Naive B cell (primary cell): Measurements from ENCODE around the gene OR2A5. TPM values are rescaled to one million over a fixed set of nuclear protein-coding genes. Genes with fewer than 3 reads are reported as not detected.
"Not testable (repeated sequence)": the region's sequence is repeated elsewhere in the genome, so short reads cannot be mapped to it uniquely, and the experiment has no call there.

Source experiments
- ATAC-seq, 2 donors: fragments of 150-1000 bp; cut with Tn5 transposase; 2 replicates each; pipeline ENCODE4 v1.10.0; 2021; ENCODE audit warnings: low read depth in 2 of 2, mild to moderate bottlenecking in 2 of 2, moderate library complexity in 2 of 2
- DNase-seq: peaks from one replicate; pipeline ENCODE4 v3.0.0; 2022
- H3K27ac Mint-ChIP-seq, 6 donors: one replicate each; pipeline ENCODE4 v1.8.0; 2020 to 2022; ENCODE audit warnings: mild to moderate bottlenecking in 6 of 6, mixed read lengths in 6 of 6, moderate library complexity in 5 of 6, inconsistent platforms in 2 of 6
- H3K27me3 Mint-ChIP-seq, 3 donors: one replicate each; pipeline ENCODE4 v1.8.0; 2021 to 2022; ENCODE audit warnings: mixed read lengths in 3 of 3, mild to moderate bottlenecking in 1 of 3
- H3K36me3 Mint-ChIP-seq, 2 donors: one replicate each; pipeline ENCODE4 v1.8.0; 2020 to 2022; ENCODE audit warnings: mixed read lengths in 2 of 2, inconsistent platforms in 1 of 2, mild to moderate bottlenecking in 1 of 2
- H3K4me1 Mint-ChIP-seq, 3 donors: one replicate each; pipeline ENCODE4 v1.8.0; 2020 to 2022; ENCODE audit warnings: mixed read lengths in 3 of 3, inconsistent platforms in 1 of 3, mild to moderate bottlenecking in 1 of 3, moderate library complexity in 1 of 3
- H3K4me3 Mint-ChIP-seq, 8 donors: one replicate each; pipeline ENCODE4 v1.8.0; 2020 to 2022; ENCODE audit warnings: mild to moderate bottlenecking in 8 of 8, mixed read lengths in 8 of 8, moderate library complexity in 8 of 8, inconsistent platforms in 2 of 8
- H3K9me3 Mint-ChIP-seq, 7 donors: one replicate each; pipeline ENCODE4 v1.8.0; 2020 to 2022; ENCODE audit warnings: mixed read lengths in 7 of 7, mild to moderate bottlenecking in 5 of 7, inconsistent platforms in 2 of 7, moderate library complexity in 1 of 7
- polyA plus RNA-seq, 6 donors: library from polyadenylated mRNA; unstranded; fragments of 300-500 nt; fragmentation: Illumina TruSeq; gene quantifications; one replicate each; pipeline ENCODE4 v1.2.3, GENCODE V29; 2021; ENCODE audit warnings: low read depth in 6 of 6

OR2A5 gene, protein sequence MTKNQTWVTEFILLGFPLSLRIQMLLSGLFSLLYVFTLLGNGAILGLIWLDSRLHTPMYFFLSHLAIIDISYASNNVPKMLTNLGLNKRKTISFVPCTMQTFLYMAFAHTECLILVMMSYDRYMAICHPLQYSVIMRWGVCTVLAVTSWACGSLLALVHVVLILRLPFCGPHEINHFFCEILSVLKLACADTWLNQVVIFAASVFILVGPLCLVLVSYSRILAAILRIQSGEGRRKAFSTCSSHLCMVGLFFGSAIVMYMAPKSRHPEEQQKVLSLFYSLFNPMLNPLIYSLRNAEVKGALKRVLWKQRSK
- not detected for polyA plus RNA-seq

- ATAC-seq (no peak), DNase-seq (no peak)
- Mint-ChIP-seq H3K4me3 (no peak within 1 kb of the TSS), H3K27me3 (peaks cover 14 to 27% (median 15%) of the 10 kb centered on the region in 3 donors), H3K9me3 (peaks cover 0 to 4% (median 0%) of the 10 kb centered on the region in 7 donors), H3K4me1 (no peaks in the 10 kb centered on the region), H3K36me3 (no peaks in the 10 kb centered on the region), H3K27ac (no peak within 1 kb of the TSS)
Measured at GRCh38 chr7:144048648-144049047, at the start of gene OR2A5. Gene OR2A5 (plus strand): TSS chr7:144048948. CDS start chr7:144050402, 1,454 bp downstream.

- DNase-seq (no peak), ATAC-seq (no peak)
- Mint-ChIP-seq H3K27ac (no peak within 1 kb of the TSS), H3K4me3 (no peak within 1 kb of the TSS), H3K4me1 (no peaks in the 10 kb centered on the region), H3K36me3 (no peaks in the 10 kb centered on the region), H3K9me3 (peaks cover 0 to 2% (median 0%) of the 10 kb centered on the region in 7 donors), H3K27me3 (peaks cover 6 to 15% (median 8%) of the 10 kb centered on the region in 3 donors)
Measured at GRCh38 chr7:144000020-144000419, 48.7 kb upstream of the OR2A5 start, which contains the start of gene OR6B1. Gene OR6B1 (plus strand): TSS chr7:144000320. CDS start chr7:144003997, 3,677 bp downstream.

GRCh38 chr7:144001543-144001942, 47.2 kb upstream of the OR2A5 start:
- DNase-seq (no peak), ATAC-seq (no peak)
- H3K4me1 Mint-ChIP-seq: no peaks in the 10 kb centered on the region
- H3K4me3 Mint-ChIP-seq: no peak overlapping the region
- H3K9me3 Mint-ChIP-seq: peaks cover 0 to 2% (median 0%) of the 10 kb centered on the region in 7 donors
- no peak overlapping the region for H3K27ac Mint-ChIP-seq
- no peaks in the 10 kb centered on the region for H3K36me3 Mint-ChIP-seq
- H3K27me3 Mint-ChIP-seq: peaks cover 6 to 8% (median 8%) of the 10 kb centered on the region in 3 donors

DNA sequence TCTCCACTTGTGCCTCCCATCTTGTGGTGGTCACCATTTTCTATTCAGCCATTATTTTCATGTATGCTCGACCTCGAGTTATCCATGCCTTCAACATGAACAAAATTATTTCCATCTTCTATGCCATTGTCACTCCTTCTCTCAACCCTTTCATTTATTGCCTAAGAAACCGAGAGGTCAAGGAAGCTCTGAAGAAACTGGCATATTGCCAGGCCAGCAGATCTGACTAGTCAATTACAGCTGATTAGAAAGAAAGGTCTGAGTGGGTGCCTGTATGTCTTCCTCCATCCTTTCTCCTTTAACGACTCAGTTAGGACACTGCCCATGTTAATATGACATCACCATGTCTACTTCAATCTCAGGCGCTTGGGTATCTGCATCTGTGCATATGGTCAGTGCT, 44.0 kb upstream of the OR2A5 start:
- H3K4me3 Mint-ChIP-seq: no peak overlapping the region
- peaks cover 0 to 20% of the 10 kb centered on the region in 2 donors for H3K36me3 Mint-ChIP-seq
- no peaks in the 10 kb centered on the region for H3K4me1 Mint-ChIP-seq
- ATAC-seq: no peak
- peaks cover 5 to 14% (median 8%) of the 10 kb centered on the region in 3 donors for H3K27me3 Mint-ChIP-seq
- H3K27ac Mint-ChIP-seq: no peak overlapping the region
- no peak for DNase-seq
- H3K9me3 Mint-ChIP-seq: peaks cover 3 to 20% (median 14%) of the 10 kb centered on the region in 7 donors

DNA sequence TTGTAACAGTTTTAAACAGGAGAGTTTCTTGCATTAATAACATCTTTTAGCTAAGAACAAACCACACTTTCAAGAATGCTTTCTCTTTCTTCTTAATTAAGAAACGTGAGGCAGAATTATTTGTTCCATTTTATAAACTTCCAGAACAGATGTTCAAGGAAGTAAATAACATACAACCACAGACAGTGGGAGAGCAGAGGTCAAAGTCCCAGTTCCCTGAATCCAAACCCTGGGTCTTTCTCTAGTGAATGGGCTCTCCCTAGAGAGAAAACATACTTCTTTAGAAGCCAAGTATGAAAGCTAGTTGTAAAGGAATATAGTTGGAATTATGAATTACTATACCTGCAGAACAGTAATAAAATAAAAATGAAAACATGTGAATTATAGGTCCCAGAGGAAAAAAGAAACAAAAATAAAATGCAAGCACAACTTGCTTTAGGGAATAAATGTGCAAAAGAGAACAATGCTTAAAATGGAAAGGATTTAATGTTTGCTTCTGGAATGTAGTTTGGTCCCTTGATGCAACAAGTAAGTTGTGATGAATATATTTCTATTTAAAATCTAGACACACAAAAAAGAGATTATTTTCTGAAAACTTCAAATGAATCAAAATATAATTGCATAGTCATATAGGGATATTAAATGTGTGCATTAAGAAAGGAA, 42.6 kb upstream of the OR2A5 start:
- Mint-ChIP-seq H3K9me3 (peaks cover 6 to 33% (median 19%) of the 10 kb centered on the region in 7 donors), H3K4me3 (no peak overlapping the region), H3K36me3 (peaks cover 0 to 26% of the 10 kb centered on the region in 2 donors), H3K27ac (no peak overlapping the region), H3K4me1 (no peaks in the 10 kb centered on the region), H3K27me3 (peaks cover 5 to 15% (median 8%) of the 10 kb centered on the region in 3 donors)
- no peak for DNase-seq
- ATAC-seq: no peak

GRCh38 chr7:144006692-144007042, 42.1 kb upstream of the OR2A5 start:
- H3K4me1 Mint-ChIP-seq: no peaks in the 10 kb centered on the region
- DNase-seq (no peak), ATAC-seq (no peak)
- H3K27ac Mint-ChIP-seq: no peak overlapping the region
- no peak overlapping the region for H3K4me3 Mint-ChIP-seq
- H3K27me3 Mint-ChIP-seq: peaks cover 5 to 18% (median 13%) of the 10 kb centered on the region in 3 donors
- H3K36me3 Mint-ChIP-seq: peaks cover 0 to 26% of the 10 kb centered on the region in 2 donors
- H3K9me3 Mint-ChIP-seq: peaks cover 6 to 33% (median 21%) of the 10 kb centered on the region in 7 donors

- no peaks in the 10 kb centered on the region for H3K4me1 Mint-ChIP-seq
- peaks cover 6 to 33% (median 23%) of the 10 kb centered on the region in 7 donors for H3K9me3 Mint-ChIP-seq
- no peak for ATAC-seq
- peaks cover 0 to 26% of the 10 kb centered on the region in 2 donors for H3K36me3 Mint-ChIP-seq
- H3K4me3 Mint-ChIP-seq: no peak overlapping the region
- peaks cover 5 to 17% (median 14%) of the 10 kb centered on the region in 3 donors for H3K27me3 Mint-ChIP-seq
- no peak for DNase-seq
- H3K27ac Mint-ChIP-seq: no peak overlapping the region
Measured at GRCh38 chr7:144009361-144009760, 39.4 kb upstream of the OR2A5 start.

DNA sequence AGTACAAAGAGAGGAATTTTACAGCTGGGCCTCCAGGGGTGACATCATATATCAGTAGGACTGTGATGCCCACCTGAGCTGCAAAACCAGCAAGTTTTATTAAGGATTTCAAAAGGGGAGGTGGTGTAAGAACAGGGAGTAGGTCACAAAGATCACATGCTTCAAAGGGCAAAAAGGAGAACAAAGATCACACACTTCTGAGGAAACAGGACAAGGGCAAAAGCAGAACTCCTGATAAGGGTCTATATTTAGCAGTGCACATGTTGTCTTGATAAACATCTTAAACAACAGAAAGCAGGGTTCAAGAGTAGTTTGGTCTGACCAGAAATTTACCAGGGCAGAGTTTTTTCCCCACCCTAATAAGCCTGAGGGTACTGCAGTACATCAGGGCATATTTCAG, 38.7 kb upstream of the OR2A5 start:
- not testable (repeated sequence) for ATAC-seq, H3K4me1 Mint-ChIP-seq, DNase-seq, H3K4me3 Mint-ChIP-seq, H3K27ac Mint-ChIP-seq
- Mint-ChIP-seq H3K36me3 (peaks cover 0 to 26% of the 10 kb centered on the region in 2 donors), H3K9me3 (peaks cover 6 to 33% (median 25%) of the 10 kb centered on the region in 7 donors), H3K27me3 (peaks cover 5 to 15% (median 9%) of the 10 kb centered on the region in 3 donors)

DNA sequence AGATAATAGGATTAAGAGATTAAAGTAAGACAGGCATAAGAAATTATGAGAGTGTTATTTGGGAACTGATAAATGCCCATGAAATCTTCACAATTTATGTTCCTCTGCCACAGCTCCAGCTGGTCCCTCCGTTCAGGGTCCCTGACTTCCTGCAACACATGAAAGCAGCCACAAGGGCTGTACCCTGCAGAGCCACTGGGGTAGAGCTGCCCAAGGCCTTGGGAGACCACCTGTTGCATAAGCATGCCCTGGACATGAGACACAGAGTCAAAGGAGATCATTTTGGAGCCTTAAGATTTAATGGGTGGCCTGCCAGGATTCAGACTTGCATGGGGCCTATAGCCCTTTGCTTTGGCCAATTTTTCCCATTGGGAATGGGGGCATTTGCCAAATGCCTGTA, 37.9 kb upstream of the OR2A5 start:
- Mint-ChIP-seq H3K36me3 (peaks cover 0 to 26% of the 10 kb centered on the region in 2 donors), H3K27me3 (peaks cover under 1 to 15% (median 9%) of the 10 kb centered on the region in 3 donors), H3K9me3 (peaks cover 6 to 33% (median 25%) of the 10 kb centered on the region in 7 donors)
- H3K4me3 Mint-ChIP-seq, DNase-seq, H3K4me1 Mint-ChIP-seq, H3K27ac Mint-ChIP-seq, ATAC-seq: not testable (repeated sequence)

- H3K36me3 Mint-ChIP-seq: peaks cover 0 to 26% of the 10 kb centered on the region in 2 donors
Measured at GRCh38 chr7:144011458-144012230, 37.1 kb upstream of the OR2A5 start.

DNA sequence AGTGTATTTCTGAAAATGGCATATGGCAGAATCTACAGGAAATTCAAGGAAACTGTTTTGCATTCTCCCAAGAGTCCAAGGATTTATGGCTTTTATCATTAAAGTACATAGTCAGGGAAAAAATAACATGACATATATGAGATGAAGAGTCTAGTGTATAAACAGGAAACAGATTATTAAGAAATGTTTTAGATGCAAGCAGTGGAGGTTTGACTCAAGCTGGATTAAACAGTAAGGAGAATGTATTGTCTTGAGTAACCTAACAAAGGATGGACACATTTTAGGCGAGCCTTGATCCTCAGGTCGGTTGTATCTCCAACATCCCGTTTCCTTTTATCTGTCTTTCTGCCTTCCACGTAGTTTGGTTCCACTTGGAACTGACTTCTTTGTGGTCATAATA, 30.7 kb upstream of the OR2A5 start:
- ATAC-seq (no peak), DNase-seq (no peak)
- H3K36me3 Mint-ChIP-seq: no peaks in the 10 kb centered on the region
- peaks cover 0 to 3% (median 0%) of the 10 kb centered on the region in 3 donors for H3K27me3 Mint-ChIP-seq
- no peak overlapping the region for H3K27ac Mint-ChIP-seq
- no peaks in the 10 kb centered on the region for H3K4me1 Mint-ChIP-seq
- peaks cover 0 to 9% (median 0%) of the 10 kb centered on the region in 7 donors for H3K9me3 Mint-ChIP-seq
- H3K4me3 Mint-ChIP-seq: no peak overlapping the region

More at GRCh38 chr7:144011458-144012230, 37.1 kb upstream of the OR2A5 start:
- ATAC-seq (no peak), DNase-seq (no peak)
- Mint-ChIP-seq H3K27ac (no peak overlapping the region), H3K4me3 (no peak overlapping the region), H3K4me1 (no peaks in the 10 kb centered on the region), H3K9me3 (peaks cover 6 to 33% (median 25%) of the 10 kb centered on the region in 7 donors), H3K27me3 (peaks cover 0 to 15% (median 9%) of the 10 kb centered on the region in 3 donors)

- no peaks in the 10 kb centered on the region for H3K27me3 Mint-ChIP-seq
- ATAC-seq (no peak), DNase-seq (no peak)
- no peak overlapping the region for H3K27ac Mint-ChIP-seq
- H3K4me3 Mint-ChIP-seq: no peak overlapping the region
- no peaks in the 10 kb centered on the region for H3K4me1 Mint-ChIP-seq
- H3K9me3 Mint-ChIP-seq: peaks cover 0 to 5% (median 0%) of the 10 kb centered on the region in 7 donors
- no peaks in the 10 kb centered on the region for H3K36me3 Mint-ChIP-seq
Measured at GRCh38 chr7:144019457-144019856, 29.3 kb upstream of the OR2A5 start.

DNA sequence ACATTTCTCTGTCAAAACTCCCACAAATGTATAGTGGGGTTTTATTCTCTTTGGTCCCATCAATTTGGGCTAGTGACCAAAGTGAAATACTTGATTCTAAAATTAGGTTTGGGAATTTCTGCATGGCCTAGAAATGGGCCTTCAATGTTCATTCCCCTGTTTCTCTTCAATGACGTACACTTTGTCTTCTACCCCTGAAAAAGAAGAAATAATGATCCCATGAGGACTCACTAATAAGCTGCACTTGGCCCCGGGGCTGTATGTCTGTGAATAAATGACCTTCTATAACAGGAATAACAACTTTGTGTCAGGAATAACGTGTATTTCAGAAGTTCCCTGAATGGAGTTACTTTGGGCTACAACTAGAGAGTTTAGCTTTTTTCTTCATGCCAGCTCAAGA, 28.4 kb upstream of the OR2A5 start:
- no peaks in the 10 kb centered on the region for H3K4me1 Mint-ChIP-seq
- ATAC-seq (no peak), DNase-seq (no peak)
- H3K9me3 Mint-ChIP-seq: no peaks in the 10 kb centered on the region
- H3K36me3 Mint-ChIP-seq: no peaks in the 10 kb centered on the region
- no peak overlapping the region for H3K27ac Mint-ChIP-seq
- no peak overlapping the region for H3K4me3 Mint-ChIP-seq
- H3K27me3 Mint-ChIP-seq: no peaks in the 10 kb centered on the region
